ENCODE data around the gene NT5C3B. TPM values are rescaled to one million over a fixed set of nuclear protein-coding genes. Genes with fewer than 3 reads are reported as not detected.

The NT5C3B gene
- total RNA-seq, 4 donors from 2014 or later, result 17.7 to 35.1 (median 25.9) TPM

DNA sequence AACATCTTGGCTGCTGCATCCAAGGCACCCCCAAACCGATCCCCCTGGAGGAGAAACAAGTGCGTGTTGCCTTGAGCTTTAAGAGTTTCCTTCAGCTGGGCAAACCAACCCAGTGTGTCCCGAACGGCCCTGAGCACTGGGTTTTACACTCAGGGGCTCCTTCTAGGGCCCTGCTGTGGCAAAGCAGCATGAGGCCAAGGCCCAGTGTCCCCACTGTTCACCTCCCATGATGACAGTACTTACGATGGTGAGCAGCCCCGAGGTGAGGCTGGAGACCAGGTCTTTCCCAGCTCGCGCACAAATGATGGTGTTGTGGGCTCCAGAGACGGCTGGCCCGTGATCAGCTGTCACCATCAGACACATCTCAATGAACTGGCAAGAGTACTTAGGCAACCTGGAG, 35.8 kb upstream of the NT5C3B start:
- TF ChIP-seq POLR2A (IDR thresholded peaks at IDR 0.05) (no peak), CTCF (IDR thresholded peaks at IDR 0.05) (no peak)
- 95 to 97% methylated on average over 10 of the region's 10 CpGs for WGBS, 2 donors
- intact Hi-C loops (cut with DNase I; ENCODE audit: low total_unique reads), result no loop called here
- no peak overlapping the region for H3K4me3 ChIP-seq (ENCODE audit: low read depth, poor library complexity, severe bottlenecking)
- DNase-seq (ENCODE audit: low spot score in 2 of 2), result no peak

GRCh38 chr17:41870627-41871026, 34.6 kb upstream of the NT5C3B start:
- DNase-seq (ENCODE audit: low spot score in 2 of 2), result no peak
- H3K4me3 ChIP-seq (ENCODE audit: low read depth, poor library complexity, severe bottlenecking), result no peak overlapping the region
- 80 to 81% methylated on average over 7 of the region's 7 CpGs for WGBS, 2 donors
- TF ChIP-seq CTCF (IDR thresholded peaks at IDR 0.05) (no peak), POLR2A (IDR thresholded peaks at IDR 0.05) (no peak)
- intact Hi-C loops (cut with DNase I; ENCODE audit: low total_unique reads), result no loop called here

DNA sequence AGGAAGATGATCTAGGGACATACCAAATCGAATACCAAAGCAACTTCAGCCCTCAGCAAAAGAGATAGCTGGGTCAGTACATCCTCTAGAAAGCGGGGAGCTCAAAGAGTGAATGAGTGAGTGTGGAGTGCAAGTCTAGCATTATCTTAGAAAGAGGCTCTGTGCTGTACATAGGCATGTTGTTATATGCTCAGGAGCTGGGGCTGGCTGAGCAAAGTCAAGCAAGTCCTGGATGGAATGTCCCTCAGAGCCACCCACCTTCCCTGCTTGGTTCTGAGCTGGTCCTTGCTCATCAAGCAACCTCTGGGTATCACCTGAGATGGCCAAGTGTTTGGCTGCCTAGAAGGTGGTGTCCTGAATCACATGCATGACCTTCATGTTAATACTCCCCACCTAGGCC, 34.1 kb upstream of the NT5C3B start:
- TF ChIP-seq CTCF (IDR thresholded peaks at IDR 0.05) (no peak), POLR2A (IDR thresholded peaks at IDR 0.05) (no peak)
- intact Hi-C loops (cut with DNase I; ENCODE audit: low total_unique reads), result no loop called here
- no peak overlapping the region for H3K4me3 ChIP-seq (ENCODE audit: low read depth, poor library complexity, severe bottlenecking)
- no peak for DNase-seq (ENCODE audit: low spot score in 2 of 2)
- WGBS, 2 donors, result 92 to 94% methylated on average over 2 of the region's 2 CpGs

DNA sequence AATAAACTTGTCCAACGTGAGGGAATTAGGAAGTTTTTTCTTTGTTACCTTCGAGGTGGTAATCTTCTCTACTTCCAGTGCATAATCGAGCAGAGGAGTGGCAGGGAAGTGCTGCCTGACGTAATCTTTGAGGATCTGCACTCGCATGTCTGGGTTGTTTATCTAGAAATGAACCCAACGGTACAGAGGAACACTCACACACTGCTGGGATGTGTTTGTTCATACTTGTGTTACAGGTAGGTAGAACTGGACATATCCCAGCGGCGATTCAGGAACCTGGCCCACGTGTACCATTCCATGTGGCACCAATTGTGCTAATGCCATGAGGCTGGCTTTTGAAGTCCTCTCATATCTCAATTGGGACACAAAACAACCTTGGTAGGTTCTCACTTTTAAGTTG, 33.4 kb upstream of the NT5C3B start:
- 35 to 59% methylated on average over 9 of the region's 9 CpGs for WGBS, 2 donors
- no peak for DNase-seq (ENCODE audit: low spot score in 2 of 2)

DNA sequence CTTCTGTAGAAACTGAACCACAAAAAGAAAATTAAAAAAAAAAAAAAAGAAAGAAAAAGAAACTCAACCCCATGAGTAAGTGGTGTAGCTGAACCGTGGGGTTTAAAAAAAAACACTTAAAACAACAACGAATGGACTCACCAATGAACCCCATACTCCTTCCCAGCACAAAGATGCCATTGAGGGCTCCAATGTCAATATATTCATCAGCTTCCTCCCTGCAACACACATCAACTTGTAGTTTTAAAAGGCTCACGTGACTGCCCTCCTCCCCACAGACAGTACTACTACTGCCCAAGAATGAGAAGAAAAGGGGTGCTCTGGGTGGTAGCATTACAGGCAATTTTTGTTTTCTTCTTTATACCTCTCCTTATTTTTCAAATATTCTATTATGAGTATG, 32.5 kb upstream of the NT5C3B start:
- WGBS, 2 donors, result 72 to 73% methylated on average over 3 of the region's 3 CpGs
- H3K4me3 ChIP-seq (ENCODE audit: low read depth, poor library complexity, severe bottlenecking), result no peak overlapping the region
- no peak for DNase-seq (ENCODE audit: low spot score in 2 of 2)
- intact Hi-C loops (cut with DNase I; ENCODE audit: low total_unique reads), result no loop called here
- TF ChIP-seq CTCF (IDR thresholded peaks at IDR 0.05) (no peak), POLR2A (IDR thresholded peaks at IDR 0.05) (no peak)

More for the DNA sequence above, 33.4 kb upstream of the NT5C3B start:
- TF ChIP-seq POLR2A (IDR thresholded peaks at IDR 0.05), result no peak
- no peak for TF ChIP-seq CTCF (IDR thresholded peaks at IDR 0.05)
- intact Hi-C loops (cut with DNase I; ENCODE audit: low total_unique reads), result no loop called here
- no peak overlapping the region for H3K4me3 ChIP-seq (ENCODE audit: low read depth, poor library complexity, severe bottlenecking)

GRCh38 chr17:41865596-41865893, 29.5 kb upstream of the NT5C3B start:
- no peak for DNase-seq (ENCODE audit: low spot score in 2 of 2)
- WGBS, 2 donors, result 0 to 1% methylated on average over 10 of the region's 10 CpGs
- intact Hi-C loops (cut with DNase I; ENCODE audit: low total_unique reads), result no loop called here
- H3K4me3 ChIP-seq (ENCODE audit: low read depth, poor library complexity, severe bottlenecking), result no peak overlapping the region
- no peak for TF ChIP-seq CTCF (IDR thresholded peaks at IDR 0.05)
- no peak for TF ChIP-seq POLR2A (IDR thresholded peaks at IDR 0.05)

Measured in lower leg skin (tissue), 4 donors.